HL-60/S4 (cell line): ENCODE data around the gene GRK6.

ENCODE experiments used
- in situ Hi-C: fragments of 300-500 bp; cut with MboI; formaldehyde crosslinking; loops from 2 replicates; pipeline ENCODE4 v1.14.3; 2022; ENCODE audit warnings: low sequenced_read_pairs

The GRK6 gene

DNA sequence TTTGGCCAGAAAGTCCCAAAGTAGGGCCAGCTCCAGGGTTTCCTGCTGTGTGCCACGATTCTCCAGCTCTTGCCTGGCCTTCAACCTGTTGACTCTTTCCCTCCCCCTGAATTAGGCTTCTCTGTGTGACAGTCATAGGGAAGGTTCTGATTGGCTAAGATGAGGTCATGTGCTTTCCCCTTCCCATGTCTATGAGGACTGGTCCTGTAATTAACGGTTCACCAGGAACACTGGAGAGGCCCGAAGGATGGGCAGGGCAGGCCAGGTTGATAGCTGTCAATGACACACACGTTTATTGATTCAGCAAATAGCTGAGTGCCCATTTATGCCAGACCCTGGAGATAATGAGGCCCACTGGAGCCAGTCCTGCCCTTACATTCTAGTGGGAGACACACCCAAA is 11.1 kb downstream of the GRK6 start:
- in situ Hi-C loops: no loop called here

DNA sequence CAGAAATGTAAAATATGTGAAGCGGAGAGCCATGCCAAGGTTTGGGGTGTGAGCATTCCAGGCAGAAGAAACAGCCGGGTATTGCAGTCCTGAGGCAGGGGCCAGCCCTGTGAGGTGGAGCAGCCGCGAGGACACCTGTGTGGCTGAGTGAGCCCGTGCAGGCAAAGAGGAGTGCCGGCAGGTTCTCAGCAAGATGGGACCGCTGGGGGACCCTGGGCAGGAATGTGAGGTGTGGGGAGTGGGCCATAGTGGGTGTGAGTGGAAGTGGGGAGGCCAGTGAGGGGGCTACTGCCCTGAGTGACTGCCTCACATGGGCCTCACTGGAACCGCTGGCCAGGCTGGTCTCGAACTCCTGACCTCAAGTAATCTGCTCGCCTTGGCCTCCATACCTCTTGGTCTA is 12.0 kb downstream of the GRK6 start:
- in situ Hi-C loops: no loop called here

DNA sequence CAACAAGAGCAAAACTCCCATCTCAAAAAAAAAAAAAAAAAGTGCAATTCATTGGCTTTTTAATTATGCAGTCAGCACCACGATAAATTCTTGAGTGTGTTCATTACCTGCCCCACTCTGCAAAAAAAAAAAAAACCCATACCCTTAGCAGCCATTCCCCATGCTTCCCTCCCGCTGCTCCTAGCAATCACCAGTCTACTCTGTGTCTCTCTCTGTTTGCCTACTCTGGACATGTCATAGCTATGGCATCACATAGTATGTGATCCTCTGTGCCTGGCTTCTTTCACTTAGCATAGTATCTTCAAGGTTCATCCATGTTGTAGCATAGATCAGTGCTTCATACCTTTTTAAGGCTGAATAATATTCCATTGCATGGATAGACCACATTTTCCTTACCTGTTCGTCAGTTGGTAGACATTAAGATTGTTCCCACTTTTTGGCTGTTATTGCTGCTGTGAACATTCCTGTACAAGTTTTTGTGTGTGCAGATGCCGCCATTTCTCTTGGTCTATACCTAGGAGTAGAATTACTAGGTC is 13.1 kb downstream of the GRK6 start:
- in situ Hi-C loops: no loop called here

DNA sequence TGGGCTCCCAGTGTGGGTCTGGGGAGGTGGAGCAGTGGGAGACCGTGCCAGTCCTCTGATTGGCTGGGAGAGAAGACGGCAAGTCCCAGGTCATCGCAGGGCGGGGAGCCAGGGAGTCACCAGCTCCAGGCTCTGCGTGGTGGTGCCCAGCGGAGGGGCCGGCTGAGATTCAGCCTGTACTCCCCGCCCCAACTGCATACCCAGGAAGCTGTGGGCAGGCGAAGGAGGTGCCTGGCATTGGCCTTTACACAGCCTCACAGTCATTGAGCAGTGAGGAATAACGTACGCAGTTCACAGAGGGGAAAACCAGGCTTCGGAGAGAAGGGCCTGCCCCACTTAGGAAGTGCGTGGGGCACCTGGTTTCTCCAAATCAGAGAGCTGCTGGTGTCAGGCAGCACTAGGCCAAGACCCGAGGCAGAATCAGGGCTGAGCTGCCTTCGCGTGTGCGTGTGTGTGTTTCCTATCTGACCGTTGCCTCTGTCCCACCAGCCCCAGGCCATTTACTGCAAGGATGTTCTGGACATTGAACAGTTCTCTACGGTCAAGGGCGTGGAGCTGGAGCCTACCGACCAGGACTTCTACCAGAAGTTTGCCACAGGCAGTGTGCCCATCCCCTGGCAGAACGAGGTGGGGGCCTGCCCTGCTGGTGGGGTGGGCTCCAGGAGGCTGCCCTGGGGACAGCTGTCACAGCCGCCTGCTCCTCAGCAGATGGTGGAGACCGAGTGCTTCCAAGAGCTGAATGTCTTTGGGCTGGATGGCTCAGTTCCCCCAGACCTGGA is 13.9 kb downstream of the GRK6 start:
- in situ Hi-C loops: no loop called here

DNA sequence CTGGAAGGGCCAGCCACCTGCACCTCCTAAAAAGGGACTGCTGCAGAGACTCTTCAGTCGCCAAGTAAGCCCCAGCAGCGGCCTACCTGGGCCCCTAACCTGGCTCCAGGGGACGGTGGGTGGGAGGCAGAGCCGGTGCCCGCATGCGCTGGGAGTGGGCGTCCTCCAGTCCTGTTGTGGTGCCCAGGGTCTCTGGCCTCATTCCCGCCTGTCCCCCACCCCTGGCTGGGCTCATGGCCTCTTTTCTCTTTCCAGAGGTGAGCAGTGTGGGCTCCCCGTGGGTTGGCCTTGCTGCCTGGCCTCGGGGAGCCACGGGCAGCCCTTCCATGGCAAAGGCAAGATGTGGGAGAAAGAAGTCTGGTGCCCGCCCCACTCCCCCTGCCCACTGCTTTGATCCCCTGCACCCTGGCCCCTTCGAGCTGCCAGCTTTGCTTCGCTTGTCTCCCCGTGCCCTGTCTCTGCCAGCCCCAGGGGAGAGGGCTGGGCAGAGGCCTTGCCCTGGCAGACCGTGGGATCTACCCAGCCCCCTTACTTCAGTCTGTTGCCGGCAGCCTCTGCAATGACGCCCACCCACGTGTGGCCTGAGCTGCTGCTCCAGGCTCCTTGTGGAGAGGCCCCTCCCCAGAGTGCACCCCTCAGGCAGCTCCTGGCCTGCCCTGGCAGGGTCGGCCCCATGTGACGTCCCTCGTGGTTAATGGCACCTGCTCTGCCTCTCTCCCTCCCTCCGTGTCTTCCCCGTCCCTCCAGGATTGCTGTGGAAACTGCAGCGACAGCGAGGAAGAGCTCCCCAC is 14.7 kb downstream of the GRK6 start:
- in situ Hi-C loops: no loop called here

DNA sequence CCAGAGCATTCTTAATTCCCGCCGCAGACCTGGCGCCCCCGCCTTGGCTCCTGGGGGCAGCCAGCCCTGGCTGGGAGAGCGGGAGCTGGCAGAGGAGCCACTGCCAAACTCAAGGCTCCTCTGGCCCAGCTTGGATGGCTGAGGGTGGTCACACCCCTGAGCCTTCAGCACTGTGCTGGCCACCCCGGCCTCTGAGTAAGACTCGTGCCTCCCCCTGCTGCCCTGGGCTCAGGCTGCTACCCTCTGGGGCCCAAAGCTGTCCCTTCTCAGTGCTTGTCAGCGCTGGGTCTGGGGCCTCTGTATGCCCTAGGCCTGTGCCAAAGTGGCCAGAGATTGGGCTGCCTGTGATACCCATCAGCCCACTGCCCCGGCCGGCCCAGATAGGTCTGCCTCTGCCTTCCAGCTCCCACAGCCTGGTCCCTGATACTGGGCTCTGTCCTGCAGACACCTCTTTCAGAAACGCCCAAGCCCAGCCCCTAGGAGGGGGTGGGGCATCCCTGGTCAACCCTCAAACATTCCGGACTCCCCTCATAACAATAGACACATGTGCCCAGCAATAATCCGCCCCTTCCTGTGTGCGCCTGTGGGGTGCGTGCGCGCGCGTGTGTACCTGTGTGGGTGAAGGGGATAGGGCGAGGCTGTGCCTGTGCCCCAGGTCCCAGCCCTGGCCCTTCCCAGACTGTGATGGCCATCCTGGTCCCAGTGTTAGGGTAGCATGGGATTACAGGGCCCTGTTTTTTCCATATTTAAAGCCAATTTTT is 15.8 kb downstream of the GRK6 start:
- in situ Hi-C loops: no loop called here

DNA sequence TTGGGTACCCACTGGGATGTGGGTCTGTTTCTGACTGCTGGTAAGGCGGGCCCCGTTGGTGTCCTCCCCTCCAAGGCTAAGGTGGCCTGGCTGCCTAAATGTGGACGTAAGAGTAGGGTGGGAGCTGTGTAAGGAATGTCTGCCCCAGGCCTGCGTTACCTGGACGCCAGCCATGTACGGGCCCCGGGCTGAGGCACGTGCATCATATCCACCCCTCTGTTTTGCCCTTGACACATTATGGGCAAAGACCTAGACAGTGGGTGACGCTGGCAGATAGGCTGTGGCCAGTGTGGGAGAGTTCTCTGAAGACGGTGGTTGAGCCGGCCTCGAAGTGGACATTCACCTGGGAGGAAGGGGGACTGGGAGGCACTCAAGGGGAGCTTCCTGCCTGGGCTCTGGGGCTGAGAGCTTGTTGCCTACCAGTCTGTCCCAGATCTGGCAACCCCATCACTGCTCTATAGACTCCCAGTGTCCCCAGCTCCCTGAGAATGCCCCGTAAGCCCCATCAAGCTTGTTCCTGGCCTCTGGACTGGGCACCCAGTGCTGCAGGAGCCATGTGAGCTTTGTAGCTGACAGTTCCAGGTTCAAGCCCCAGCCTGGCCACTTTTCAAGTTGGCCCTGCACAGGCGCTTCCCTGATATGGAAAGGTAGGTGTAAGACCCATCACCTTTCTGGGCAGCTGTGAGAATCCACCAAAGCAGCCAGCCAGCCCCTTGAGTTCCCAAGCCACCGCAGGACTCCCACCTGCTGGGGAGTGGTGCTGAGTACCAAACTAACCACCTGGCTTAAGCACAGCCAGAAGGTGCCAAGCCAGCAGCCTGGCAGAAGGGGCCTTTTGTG is 16.9 kb downstream of the GRK6 start:
- in situ Hi-C loops: no loop called here

DNA sequence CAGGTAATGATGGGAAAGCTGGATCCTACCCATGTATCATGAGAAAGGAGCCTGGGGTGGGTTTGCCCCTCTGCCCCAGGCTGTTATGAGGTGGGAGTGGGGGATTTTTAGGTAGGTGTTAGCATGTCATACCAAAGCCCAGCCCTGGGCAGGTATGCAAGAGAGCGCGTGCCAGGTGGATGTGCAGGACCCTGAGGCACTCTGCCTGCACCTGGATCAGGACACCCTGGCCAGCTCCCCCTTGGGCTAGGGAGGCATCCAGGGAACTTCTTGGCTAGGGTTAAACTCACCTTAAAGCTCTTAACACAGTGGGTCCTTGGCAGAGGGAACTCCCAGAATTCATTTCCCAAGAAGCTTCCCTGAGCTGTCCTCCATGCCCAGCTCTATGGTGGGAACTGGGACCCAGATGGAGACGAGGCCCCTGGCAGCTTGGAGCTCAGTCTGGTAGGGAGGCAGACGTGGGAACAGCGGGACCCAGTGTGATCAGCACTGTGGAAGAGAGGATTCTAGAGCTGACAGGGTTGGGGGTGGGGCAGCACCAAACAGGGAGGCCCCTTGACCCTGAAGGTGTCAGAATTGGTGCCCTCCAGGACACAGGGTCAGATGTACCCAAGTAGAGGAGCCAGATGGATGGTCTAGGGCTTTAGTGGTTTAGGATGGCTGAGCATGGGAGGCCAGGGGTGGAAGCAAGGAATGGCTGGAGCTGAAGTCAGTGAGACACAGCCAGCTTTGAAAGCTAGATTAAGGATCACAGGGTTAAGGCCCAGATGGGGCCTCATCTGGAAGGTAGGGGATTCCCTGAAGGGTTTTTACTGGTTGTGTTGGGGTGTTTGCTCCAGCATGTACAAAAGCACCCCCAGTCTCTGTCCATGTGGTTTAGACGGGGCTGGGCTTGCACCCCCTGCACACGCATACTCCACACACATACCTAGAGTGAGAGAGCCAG is 17.9 kb downstream of the GRK6 start:
- in situ Hi-C loops: no loop called here

DNA sequence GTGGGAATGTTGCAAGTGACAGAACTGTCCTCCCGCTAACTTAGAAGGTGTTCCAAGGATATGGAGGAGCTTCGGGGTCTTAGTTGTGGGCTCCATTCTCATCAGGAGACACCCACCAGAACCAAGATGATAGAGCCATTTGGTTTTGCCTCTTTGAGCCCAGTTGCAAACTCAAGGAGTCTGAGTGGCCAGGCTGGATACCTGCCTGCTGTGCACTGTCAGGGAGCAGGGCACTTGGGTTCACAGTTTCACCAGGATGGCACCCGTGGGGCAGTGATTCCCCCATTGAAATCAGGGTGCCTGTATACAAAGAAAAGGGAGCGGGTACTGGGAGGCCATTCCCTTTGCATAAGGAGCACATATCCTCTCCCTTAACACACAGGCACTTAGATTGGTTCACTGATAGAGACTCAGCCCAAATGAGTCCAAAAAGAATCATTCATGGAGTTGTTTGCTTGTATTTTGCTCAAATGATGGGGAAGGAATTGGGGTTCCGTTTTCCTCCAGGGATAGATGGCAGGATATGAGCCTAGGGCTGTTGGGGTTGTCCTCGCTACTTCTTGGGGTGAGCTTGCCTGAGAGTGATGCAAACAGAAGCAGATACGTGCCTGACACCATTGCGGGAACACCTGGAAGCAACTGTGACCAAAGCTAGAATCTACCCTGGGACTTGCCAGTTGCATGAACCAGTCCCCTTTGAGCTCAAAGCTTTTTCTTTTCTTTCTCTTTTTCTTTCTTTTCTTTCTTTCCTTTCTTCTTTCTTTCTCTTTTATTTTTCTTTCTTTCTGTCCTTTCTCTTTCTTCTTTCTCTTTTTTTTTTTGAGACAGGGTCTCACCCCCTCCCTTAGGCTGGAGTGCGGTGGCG is 18.8 kb downstream of the GRK6 start:
- in situ Hi-C loops: no loop called here

DNA sequence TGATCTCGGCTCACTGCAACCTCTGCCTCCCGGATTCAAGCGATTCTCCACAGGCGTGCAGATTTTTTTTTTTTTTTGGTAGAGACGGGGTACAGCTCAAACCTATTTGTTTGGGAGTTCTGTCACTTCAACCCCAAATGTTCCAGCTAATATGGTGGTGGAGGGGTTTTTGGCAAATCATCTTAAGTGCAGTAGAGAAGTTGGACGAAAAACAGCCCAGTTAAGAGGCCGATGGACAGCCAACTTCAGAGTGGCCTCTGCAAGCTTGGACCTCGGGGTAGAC is 19.4 kb downstream of the GRK6 start:
- in situ Hi-C loops: no loop called here

DNA sequence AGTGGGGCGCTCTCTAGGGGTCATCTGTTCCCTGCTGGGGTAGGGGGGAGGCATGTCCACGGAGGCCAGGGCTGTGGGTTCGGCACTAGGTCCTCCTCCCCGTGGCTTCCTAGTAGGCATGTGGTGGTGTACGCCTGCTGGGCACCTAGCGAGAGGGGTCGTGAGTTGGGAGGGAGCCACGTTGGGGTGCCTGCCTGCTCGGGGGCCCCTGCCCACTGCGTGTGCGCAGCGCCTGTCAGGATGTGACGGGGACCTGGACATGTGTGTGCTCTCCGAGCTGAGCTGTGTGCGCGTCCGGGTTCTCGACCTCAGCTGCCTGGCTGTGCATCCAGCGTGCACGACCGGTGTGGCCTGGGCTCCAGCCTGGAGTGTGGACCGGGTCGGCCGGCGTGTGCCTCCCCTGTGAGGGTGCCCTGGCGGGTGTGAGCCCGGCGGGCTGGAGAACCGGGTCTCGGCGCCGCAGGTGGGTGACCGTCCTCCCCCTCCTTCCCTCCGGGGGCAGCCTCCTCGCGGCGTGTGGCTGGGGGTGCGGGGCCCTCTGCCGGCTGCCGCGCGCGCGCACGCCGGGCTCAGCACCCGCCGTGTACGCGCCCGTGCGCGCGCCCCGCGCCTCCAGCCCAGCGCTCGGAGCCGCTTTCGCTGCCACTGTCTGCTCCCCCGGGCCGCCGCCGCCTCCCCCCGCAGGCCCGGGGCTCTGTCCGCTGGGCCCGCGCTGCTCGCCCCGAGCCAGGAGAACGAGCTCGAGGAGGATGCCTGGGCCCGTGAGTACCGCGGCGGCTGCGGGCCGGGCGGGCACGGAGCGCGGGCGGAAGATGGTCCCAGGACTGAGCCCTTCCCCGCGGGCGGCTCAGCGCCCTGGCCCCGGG is 20.0 kb downstream of the GRK6 start, which contains the start of gene PRR7:
TSS of gene PRR7 (plus strand) at position 615 of the 866 bp plus-strand sequence. CDS start 8,254 bp downstream, outside the sequence.
- in situ Hi-C loops: no loop called here

DNA sequence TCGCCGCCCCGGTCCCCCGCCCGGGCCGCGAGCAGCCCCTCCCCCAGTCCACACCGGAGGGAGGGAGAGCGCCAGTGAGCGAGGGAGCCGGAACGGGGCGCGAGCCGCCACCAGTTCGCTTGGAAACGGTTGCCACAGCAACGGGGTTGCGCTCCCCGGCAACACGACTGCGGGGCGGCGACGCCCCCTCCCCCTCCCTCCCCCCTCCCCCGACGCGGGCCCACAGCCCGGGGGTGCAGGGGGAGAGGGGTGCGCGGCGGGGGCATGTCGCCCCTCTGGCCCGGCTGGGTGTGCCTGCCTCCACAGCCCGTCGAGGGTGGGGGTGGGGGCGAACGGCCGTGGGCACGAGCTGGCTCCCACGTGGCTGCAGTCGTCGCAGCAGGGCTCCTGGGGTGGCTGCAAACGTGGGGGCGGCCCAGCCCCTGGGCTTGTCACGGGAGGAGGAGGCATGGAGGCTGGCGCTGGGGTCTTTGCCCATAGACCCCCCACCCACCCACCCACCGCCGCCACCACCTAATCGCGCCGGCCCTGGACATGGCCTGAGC is 20.7 kb downstream of the GRK6 start:
- in situ Hi-C loops: no loop called here

DNA sequence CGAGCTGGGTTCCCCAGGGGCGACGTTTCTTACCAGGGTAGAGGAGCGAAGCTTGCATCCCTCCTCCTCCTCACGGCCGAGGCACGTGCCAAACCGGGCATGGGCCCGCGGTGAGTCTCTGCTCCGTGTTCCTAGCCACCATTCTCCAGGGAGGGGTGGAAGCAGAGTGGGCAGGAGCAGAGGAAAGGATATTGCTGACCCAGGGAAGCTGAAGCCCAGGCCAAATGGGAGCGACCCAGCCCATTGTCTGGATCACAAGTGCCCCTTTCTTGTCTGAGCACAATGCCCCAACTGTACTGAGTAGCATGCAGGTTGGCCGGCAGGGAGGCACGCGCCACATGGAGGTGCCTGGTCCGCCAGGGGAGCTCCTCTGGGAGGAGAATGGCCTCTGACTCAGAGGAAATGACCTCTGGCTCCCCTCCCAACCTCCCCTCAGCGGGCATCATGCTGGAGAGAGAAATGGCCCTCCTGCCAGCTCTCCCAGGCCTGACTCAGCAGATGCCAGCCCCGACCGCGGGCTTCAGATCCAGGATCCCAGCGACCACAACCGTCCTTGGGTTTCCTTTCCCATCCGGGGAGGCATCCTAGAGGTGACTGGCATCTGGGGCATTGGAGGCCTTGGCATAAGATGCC is 21.3 kb downstream of the GRK6 start:
- in situ Hi-C loops: no loop called here

DNA sequence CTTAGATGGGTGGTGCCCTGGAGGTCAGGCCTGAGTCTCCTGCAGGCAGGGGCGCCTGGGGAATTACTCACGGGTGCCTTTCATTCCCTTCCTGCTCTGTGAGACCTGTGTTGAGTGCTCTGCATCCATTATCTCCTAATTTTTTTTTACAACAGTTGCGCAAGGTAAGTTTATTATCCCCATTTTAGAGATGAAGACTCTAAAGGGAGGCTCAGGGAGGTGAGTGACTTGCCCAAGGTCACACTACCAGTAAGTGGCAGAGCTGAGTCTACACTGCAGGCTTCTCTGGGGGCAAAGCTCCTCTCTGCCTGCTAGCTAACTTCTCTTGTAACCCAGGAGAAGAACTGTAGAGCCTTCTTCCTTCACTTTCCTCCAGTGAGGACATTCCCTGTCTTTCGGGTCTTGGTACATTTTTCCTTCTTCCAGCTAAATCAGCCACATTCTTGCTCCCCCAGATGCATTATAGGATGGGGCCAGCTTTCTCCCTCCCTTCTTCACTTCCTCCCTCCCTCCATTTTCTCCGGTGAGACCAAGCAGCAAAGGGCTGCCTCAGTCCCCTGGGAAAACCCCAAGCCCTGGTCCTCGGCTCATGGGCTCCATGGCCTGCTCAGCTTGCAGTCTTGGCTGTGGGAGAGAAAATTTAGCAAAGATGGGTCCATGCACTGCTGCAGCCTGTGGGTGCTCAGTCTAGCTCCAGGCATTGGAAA is 21.9 kb downstream of the GRK6 start:
- in situ Hi-C loops: no loop called here

DNA sequence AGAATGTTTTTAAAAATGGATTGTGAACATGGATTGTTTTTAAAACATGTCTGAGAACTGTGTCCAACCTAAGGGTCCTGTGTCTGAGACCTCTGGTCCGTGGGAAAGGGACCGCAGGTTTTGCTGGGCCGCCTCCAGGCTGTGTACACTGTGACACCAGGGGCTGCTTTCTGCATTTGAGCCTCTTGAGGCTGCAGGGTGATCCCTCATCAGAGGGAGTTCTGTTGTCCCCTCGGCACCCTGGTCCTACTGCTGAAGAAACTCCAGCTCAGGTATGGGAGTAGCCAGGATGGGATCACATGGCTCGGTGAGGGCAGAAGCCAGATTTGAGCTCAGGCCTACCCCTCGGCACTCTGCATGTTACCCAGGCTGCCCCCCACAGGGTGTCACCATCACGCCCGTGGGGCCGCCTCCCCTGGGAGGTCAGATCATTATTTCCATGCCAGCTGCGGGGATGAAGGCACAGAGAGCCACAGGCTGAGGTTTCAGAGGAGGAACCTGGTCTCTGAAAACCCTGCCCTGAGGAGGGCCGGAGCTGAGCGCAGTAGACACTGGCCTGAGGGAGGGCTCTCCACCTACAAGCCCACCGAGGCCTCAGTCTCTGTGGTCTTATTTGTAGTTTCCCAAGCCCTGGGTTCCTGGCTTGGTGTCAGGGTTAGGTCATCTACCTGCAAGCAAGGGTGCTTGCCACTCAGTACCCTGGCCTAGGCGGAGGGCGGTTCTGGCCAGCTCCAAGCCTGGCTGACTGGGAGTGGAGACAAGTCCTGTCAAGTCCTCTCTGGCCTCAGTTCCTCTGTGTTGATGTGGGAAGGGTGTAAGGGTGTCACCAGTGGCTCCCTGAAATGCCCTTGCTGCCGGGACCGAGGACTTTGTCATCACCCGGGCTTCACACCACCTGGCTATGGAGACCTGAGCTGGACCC is 22.9 kb downstream of the GRK6 start:
- in situ Hi-C loops: loop anchor here (5.0 kb wide), 1 partner anchor 57 kb away; no protein-coding TSS in a partner anchor
